Activated CD4-positive, alpha-beta T cell treated with anti-CD3 and anti-CD28 coated beads, Interleukin-2, Interleukin-6, amounts not matched to agents 100 ng/mL and 50 ng/mL, durations not matched to agents 16 hours and 8 hours (primary cell): ENCODE results near the gene RREB1.

Experiments used
- DNase-seq: peaks from one replicate; pipeline ENCODE4 v3.0.0-alpha.2; 2020

Gene RREB1

DNA sequence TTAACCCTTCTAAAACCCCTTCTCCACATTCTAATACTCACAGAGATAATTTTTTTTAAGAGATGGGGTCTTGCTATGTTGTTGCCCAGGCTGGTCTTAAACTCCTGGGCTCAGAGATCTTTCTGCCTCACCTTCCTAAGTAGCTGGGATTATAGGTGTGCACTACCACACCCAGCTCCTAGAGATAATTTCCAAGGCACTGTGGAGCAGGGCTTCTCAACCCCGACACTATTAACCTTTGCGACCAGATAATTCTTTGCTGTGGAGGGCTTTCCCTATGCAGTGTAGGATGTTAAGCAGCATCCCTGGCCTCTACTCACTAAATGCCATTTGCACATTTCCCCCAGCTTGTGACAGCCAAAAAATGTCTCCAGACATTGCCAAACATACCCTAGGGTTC is 8.8 kb upstream of the RREB1 start:
- no peak for DNase-seq

DNA sequence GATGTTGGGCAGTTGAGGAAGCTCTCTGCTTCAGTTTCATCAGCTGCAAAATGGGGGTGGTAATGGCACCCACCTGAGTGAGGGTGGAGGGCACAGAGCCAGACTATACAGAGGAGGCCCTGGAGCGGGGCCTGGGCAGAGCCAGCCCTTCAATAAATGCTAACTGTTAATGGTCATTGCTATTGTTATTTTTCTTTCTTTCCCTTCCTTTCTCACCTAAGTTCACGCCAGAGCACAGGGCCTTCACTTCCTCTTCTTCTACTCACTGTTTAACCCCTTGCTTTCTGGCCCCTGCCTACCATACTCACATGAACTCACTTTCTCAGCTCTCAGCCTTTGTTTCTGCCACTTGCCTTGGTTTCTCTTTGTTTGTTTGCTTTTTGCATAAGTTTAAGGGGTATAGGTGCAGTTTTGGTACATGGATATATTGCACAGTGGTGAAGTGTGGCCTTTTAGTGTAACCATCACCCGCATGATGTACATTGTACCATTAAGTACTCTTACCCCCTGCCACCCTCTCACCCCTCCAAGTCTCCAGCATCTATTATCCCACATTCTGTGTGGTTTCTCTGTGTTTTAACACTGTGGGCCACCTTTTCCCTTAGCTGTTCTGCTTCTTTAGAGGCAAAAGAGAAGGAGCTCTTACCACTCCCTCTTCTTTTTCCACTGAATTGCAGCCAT is 7.5 kb upstream of the RREB1 start:
- DNase-seq = no peak

DNA sequence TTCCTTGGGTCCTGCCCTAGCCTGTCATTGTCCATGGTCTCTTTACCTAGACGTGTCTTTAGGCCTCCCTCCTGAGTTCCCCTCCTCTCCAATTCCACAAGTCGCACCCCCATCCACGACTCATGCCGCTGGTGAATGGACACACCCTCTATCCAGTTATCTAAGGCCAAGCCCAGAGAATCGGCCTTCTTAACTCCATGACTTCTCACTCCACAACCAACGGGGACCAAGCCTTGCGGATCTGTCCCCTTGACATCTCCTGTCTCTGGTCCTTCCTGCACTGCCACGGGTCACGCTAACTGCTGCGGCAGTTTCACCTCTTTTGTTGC is 7.0 kb upstream of the RREB1 start:
- DNase-seq = no peak

DNA sequence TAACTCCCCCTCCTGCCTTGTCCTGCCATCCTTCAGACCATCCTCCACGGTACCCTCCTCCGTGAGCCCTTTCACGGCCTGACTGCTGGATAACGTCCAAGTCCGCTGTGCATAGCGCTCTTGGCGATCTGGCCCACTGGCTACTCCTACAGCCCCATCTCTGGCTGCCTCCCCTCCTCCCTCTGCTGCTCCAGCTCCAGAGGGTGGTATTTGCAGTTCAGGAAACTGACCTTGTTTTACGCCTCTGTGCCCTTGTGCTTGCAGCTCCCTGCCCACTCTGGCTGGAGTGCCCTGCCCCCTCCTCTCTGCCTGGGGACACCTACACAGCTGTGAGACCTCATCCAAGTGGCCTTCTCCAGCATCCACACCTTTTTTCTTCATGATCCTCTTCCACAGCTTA is 6.5 kb upstream of the RREB1 start:
- DNase-seq = no peak

DNA sequence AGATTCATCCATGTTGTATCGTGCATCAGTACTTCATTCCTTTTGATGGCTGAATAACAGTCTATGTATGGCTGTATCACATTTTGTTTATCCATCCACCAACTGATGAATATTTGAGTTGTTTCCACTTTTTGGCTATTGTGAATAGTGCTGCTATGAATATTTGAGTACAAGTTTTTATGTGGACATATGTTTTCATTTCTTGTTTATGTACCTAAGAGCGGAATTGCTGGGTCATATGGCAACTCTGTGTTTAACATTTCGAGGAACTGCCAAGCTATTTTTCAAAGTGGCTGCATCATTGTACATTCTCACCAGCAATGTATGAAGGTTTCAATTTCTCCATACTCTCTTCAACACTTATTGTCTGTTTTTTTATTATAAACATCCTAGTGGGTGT is 3.0 kb upstream of the RREB1 start:
- DNase-seq = no peak

DNA sequence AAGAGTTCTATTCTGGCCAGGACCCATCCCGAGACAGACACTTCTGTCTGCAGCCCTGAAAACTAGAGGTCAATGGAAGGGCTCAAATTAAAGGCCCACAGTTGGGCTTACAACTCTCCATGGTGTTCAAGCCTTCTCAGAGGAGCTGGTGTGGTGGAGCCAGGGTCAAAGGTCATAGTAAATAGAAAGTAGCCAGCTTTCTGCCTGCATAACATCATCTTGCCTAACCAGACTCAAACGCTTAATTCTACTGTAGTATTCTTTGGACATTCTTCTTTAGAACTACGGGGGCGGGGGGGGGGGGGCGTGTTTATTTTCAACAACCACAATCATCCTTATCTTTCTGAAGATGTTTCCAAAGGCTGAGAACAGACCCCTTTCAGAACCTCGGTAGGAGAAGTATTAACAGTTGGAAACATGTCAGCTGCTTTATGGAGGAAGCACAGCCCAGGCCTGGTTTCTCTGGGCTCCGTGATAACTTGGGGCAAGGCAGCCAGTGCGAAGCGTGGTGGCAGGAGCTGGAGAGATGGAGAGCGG is 1.5 kb upstream of the RREB1 start:
- DNase-seq = no peak

DNA sequence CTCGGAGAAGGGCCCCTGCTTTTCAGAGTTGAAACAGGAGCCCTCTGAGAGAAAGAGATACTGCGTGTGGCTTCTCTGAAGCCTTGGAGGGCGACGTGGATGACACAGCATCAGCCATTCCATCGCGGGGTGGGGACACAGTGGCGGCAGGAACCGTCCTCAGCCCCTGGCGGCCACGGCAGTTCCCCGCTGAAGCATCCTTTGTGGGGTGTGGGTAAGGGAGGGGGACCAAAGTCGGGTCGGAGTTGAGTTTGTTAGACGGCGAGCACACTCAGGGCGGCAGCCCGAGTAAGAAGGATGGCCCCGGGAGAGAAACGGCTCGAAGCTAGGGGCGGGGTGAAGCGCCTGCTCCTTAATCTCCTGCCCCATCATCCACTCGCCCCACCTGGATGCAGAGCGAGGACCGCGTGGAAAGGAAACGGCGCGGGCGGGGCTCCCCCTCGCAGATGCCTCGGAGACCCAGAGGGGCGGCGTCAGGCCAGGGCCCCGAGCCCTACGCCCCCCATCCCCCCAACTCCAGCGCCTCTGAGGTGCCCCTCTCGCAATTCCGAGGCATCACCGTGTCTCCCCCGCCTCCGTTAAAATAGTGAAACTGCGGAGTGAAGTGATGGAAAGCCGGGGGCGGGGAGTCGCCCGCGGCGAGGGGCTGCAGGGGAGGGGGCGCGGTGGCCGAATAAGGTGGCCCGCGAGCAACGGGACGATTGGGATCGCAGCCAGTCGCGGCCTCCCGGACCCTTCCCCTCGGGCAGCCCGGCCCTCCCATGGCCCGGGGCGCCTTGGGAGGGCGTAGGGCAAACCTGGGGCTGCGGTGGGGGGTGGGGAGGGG is 796 bp upstream of the RREB1 start:
- peak; percentile 59 for DNase-seq

DNA sequence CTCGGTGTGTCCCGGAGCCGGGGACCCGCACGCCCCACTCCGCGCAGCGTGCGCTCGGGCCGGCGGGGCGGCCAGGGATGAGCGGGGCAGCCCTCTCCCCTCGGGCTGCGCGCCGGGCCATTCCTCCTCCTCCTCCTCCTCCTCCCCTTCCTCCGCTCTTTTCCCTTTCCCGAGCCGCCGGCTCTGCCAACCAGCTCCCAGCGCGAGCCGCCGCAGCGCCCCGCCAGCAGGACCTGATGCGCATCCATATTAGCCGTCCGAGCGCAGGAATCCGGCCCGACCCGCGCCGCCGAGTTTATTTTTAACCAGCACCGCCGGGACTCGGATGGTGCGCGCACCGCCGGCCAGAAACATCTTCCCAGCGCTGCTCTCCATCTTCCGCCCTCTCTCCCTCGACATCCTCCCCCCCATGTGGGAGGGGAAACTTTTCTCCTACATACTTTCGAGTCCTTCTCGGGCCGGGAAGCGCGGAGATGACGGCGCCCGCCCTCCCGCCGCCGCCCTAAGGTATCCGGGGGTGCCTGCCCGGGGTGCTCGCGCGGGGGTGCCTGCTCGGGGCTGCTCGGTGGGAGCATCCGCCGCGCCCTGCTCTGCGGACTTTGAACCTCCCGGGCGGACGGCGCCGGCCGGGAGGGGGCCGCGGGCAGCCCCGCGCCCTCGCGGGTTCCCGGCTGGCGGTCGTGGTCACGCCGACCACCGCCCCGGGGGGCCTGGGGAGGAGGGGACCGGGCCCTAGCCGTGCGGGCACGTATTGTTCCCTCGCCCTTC is 619 bp downstream of the RREB1 start:
- DNase-seq = peak; percentile 54

DNA sequence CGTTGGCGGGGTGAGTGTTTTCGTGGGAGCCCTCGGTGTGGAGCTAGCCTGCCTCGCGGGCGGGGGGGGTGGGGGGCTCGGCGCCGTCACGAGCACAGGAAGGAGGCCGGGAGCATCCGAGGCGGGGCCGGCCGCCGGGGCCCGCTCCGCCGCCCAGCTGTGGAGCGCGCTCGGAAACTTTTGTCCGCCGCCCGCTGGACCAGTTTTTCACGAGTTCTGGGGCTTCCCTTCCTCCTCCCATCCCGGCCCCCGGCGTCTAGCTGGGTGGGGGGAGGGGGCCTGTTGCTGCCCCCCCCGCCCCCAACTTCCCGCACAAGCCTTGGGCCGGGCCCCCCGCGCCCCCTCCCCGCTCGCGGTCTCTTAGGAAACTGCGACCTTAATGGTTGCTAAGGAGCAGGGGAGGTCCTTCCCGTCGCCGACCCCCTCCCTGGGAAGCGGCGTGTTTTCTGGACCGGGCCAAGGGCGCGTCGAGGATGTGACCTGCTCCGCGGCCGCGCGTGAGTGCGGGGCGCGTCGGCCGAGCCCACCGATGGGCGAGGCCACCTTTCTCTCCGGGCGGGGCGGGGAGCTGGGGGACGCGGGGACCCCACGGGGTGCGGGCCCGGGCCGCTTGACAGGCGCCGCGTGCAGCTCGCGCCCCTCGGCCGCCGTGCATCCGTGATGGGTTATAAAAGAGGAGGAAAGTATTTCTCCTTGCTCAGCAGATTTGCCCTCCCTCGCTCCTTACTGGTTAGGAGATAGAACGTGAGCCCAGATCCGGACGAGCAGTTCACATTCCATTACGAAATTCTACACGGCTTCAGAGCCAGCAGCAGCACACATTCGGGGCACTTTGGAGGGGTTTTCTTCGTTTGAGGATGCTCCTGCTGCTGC is 1.4 kb downstream of the RREB1 start:
- DNase-seq = peak; percentile 59

DNA sequence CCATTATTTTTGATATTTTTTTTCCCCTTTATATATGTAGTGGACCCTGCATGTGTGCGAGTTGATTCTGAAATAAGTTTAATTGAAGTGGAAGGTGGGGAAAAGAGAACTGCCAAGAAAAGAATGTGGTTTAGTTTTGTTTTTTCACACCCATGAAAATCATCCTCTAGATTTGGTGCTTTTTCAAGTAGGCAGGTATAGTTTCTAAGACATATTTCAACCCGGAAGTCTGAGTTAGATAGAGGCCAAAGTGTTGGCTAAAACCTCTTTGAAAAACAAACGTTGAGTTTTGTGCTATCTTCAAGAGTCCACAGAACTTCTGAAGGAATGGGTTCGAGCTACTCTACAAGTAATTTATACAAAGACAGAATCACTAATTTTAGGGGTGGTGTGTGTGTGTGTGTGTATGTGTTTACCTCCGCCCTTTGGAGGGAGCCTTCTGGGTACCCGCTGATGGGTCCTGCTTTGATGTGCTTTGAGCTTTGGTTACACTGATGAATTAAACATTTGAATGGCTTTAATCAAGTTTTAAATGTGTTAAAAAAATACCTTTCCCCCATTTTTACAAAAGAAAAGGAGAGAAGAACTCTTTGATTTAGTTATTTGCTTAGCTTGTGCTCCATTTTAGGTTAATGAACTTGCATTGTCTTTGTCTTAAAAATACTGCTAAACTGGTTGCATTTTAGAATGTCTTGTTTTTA is 2.5 kb downstream of the RREB1 start:
- DNase-seq = no peak

DNA sequence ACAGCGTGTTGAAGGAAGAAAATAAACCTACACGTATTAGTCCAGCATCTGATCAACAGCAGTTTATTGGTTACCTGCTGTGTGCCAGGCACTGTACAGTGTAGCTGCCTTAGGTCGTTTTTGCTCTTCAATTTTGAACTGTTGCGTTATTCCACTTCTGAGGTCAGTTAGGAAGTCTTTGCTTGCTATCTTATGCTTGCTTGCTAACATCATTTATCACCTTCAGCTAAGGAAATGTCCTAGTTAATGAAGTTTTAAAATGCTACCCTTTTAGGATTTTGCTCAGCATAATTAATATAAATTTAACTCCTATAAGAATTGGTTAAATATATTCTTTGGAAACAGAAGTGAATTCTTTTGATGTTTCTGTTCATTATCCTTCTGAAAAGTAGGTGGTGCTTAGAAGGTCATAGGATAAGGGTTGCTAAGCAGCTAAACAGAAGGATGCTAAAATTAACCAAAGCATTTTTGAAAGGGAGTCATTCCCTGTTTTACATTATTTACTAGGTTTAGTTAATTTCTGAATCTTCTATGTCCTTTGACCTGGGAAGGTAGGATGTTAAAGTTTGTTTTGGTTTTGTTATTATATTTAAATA is 3.4 kb downstream of the RREB1 start:
- DNase-seq = no peak

DNA sequence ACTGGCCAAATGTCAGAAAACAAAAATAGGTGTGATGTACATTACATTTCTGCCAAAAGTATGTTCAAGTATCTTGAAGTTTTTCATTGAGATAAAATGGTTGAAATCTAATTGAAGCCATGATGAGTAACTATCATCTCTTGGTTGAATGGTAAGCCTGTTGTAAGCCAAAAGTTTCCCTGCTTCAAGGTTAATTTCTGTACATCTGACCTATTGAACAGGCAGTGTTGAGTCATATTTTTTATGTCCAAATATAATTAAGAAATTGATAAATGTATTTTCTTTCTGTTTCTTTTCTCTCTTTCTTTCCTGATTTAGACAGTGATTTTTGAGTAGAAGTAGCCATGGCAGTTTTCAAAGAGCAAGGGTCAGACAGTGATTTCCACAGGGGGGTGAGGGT is 4.4 kb downstream of the RREB1 start:
- DNase-seq = no peak

DNA sequence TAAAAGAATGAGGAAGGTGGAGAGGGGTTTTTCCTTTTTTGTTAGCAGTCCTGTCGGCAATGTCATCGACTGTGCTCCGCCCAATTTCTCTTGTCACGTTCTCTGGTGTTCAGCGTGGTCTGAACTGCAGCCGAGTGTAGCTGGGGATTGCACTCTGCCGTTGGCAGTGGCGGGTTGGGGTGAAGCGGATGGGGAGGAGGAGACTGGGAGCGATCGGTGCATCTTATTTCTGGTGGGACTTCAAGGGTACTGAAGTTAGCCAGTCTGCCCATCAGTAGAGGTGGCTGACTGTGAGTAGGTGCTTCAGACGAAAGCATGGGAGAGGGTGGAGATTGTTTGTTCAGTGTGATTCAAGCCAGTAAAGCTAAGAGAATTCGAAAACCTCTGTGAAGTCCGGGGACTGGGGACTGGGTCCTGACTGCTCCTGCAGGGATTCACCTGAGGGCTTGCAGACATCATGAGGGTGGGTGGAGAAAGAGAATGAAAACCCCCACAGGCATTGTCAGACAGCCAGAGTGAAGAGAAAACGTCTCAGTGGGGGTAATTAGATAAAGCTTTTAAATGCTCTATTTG is 5.1 kb downstream of the RREB1 start:
- DNase-seq = peak; percentile 28

DNA sequence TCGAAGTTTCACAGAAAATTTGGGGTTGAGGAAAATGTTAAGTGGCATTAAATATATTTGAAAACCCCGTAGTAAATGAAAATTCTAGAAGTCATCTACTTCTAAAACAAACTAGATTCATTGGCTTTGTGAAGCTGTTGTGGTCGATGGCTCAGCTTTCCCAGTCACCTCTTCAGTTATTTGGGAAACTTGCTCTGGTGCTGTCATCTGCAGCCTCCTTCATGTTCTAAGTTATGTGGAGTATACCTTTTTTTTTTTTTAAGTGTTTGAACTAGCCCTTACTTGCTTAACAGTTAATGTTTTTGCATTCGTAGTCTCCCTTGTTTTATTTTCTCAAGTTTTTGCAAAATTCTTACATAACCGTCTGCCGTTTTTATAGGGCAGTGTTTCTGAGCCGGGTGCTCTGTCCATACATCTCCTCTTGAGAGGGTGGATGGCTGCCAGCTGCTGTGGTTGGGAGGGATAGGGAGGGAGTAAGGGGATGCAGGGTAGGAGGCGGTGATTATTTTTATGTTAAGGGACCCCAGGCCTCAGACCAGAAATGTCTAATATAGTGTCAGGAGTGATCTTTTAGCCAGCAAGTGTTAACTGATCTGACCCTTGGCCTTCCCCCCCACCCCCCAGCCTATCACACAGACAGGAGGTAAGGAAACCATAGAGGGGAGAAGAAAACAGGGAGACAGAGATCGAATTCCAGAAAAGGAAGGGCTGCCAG is 7.1 kb downstream of the RREB1 start:
- DNase-seq = no peak

DNA sequence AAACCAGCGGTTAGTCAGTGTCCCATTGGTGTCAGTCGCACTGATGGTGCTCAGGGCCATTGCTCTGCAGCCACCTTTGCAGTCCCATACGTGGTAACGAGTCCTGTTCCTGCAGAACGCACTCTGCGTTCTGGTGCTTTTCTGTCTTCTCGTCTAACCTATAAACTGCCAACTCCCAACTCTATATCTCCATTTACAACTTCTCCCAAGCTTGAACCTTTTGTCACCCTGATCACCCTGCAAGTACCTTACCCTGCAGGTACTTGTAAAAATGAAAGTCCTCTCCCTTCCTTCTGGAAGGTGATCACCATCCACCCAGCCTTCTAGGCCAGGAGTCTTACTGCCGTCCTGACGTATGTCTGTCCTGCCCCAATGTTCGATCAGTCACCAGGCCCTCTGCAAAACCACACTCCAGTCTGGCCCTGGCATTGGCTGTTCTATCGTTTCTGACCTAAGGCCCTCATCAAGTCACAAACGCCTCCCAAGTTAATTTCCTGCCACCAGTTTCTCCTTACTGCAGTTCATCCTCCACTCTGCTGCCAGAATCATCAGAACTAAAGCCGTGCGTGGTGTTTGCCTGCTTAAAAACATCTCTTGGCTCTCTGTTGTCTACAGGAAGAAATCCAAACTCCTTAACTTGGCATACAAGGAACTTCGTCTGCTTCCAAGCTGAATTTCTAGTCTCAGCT is 7.9 kb downstream of the RREB1 start:
- DNase-seq = no peak

DNA sequence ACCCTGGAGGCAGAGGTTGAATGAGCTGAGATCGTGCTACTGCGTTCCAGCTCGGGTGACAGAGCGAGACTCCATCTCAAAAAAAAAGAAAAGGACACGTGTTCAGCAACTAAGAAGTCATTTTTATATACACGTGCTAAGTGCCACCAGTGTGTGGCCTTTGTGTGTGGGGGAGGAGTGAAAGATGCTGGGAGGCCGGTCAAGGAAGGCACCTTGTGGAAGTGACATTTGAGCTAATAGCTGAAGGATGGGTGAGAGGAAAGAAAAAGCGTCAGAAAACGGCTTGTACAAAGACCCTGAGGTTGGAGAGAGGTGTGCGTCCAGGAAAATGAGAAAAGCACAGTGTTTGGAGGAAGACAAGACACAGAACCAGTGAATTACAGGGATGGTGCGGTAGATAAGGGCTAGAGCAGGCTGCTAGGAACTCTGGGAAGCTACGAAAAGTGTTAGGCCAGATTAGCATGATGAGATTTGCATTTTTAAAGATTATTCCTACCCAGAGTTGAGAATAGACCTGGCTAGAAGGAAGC is 11.6 kb downstream of the RREB1 start:
- DNase-seq = no peak

DNA sequence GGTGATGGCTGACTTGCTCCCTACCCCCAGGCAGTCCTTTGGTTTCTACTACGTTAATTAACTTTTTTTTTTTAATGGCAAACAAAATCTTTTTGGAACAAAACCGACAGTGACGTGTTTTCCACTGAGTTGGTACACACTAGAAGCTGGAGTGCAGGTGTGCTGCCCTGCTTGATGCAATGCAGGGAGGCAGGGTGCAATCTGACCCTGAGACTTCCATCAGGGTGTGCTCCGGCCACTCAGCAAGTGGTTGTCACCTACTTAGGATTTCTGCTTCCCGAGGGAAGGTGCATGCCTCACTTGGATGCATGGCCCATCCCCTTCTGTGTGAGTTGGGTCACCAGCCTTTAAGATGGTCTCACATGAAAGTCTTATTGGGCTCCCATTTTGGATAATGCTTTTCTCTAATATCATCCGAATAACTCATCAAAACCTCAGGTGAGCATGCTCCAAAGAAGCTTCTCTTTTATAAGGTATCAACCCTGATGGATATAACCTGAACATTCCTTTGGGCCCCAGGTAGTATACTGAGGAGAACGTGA is 14.0 kb downstream of the RREB1 start:
- DNase-seq = no peak

DNA sequence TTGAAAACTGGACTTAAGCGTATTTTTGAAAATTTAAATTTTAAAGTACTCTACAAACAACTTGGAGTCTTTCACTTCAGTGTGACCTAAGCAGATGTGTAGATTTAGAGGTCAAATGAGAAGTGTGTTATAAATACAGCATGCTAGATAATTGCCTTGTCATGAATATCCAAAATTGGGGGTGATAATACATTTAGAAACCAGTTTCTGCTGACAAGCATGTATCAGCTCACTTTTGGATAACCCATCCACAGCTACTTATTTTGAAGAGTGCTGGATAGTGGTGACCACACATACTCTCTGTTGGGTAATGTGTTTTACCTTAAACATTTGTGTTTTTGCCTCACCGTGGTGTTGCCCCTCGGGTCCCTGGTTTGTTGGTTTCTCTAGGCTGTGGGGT is 14.9 kb downstream of the RREB1 start:
- DNase-seq = no peak

DNA sequence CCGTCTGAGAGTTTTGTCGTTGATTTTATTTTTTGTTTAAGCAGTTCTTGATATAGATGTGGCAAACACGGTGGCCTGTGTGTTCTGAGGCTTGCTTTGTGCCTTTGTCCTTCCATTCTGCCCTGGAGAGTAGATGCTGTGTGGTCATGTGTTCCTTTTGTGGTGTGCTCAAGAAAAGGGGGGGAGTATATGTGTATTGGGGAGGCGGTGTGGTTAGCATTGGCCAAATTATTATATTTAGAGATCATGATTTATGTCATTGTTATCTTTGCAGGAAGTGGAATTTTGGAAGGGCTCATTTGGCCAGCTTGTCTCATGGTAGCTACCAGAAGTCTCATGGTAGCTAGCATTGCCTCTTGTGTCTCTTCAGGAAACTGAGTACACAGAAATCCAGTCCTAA is 16.4 kb downstream of the RREB1 start:
- no peak for DNase-seq
